Measurements from ENCODE around the gene PHF13. TPM values are rescaled to one million over a fixed set of nuclear protein-coding genes. Genes with fewer than 3 reads are reported as not detected.

Gene PHF13
- polyA plus RNA-seq, 2 of the 4 experiments (the other 2 are of a cell fraction): 4.3 to 10.4 TPM

DNA sequence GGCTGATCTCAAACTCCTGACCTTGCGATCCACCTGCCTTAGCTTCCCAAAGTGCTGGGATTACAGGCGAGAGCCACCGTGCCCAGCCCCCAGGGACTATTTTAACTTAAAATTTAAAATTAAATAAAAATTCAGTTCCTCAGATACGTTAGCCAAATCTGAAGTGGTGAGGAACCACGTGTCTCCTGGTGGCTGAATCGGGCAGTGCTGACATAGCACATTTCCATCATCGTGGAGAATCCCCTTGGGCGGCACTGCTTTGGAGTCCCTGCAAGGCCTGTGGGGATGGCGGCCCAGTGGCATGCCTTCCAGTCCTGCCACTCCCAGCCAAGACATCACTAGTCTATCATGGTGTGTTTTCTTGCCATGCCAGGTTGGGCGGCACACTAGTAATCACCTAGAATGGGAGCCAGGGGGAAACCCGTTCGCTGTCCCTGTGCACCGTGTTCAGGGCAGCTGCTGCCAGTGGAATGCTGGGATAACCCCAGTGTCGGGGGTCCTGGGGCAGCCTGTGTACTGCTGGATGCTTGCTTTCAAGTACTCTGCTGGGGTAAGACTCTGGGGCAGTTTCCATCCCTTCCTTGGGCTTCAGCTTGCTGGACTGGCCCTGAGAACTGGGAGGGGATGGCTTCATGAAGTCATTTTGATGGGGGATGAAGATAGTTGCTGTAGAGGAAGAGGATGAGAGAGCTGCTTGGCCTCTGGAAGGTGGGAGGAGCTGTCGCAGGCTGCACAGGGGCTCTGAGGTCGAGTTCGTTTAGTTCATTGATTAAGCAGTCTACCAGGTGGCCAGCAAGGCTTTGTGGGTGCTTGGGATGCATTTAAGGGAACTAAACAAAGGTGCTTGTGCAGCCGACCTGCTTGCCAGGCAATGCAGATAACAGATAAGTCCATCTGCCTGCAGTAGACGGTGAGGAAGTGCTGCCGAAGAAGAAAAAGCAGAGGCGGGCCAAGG is 29.1 kb upstream of the PHF13 start:
- no peak overlapping the region for H3K4me3 ChIP-seq
- H3K27ac ChIP-seq: no peak overlapping the region
- no peaks in the 10 kb centered on the region for H3K9me3 ChIP-seq
- 81% methylated on average over 15 of the region's 21 CpGs for WGBS (ENCODE audit: missing lambda C conversion rate)
- FAIRE-seq (no peak), DNase-seq (ENCODE audit: low read depth in 1 of 2, low spot score in 1 of 2) (peak in 1 of 2 experiments; percentile 15), ATAC-seq (no peak)
- no peak for TF ChIP-seq PHF8 (IDR thresholded peaks at IDR 0.05; ENCODE audit: borderline replicate concordance, low read depth)
- peak; percentile 92 for TF ChIP-seq MAFK (IDR thresholded peaks at IDR 0.05; ENCODE audit: partially characterized antibody)
- CTCF ChIA-PET: interaction anchor here (1.8 to 2.0 kb wide), 2 partner anchors 12 to 29 kb away, joined by 4 to 6 read pairs; partner anchors contain the start of gene TAS1R1
- POLR2A ChIA-PET: interaction anchor here (0.7 kb wide), 1 partner anchor 17 kb away, joined by 4 read pairs; no protein-coding TSS in a partner anchor
- H3K4me1 ChIP-seq: peaks cover 21% of the 10 kb centered on the region
- H3K4me2 ChIP-seq: no peak overlapping the region

DNA sequence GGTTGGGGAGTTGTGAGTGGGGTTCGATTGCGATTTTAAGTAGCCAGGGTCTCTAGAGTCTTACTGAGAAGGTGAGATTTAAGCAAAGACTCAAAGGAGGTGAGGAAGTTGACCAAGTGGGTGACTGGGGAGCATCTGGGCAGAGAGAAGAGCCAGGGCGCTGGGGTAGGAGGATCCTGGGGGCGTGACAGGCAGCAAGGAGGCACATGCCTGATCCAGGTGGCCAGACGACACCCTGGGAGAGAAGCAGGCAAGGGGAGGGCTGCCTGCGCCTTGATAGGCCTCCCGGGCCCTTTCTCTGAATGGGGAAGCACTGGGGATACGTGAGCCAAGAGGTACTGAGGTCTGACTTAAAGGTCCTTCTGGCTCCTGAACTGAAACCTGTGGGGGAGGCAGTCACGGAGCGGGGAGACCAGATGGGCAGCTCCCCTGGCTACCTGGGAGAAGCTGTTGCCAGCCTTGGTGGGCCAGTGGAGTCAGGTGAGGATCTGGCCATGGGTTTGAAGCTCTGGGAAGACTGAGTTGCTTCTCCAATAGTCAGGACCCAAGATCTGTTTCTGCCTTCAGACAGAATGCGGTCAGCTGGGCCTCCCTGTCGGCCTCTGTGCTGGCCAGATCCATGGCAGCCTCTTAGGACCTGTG is 28.3 kb upstream of the PHF13 start:
- Histone ChIP-seq H3K4me1 (peaks cover 20% of the 10 kb centered on the region), H3K27ac (no peak overlapping the region), H3K9me3 (no peaks in the 10 kb centered on the region), H3K4me2 (no peak overlapping the region), H3K4me3 (no peak overlapping the region)
- ATAC-seq: no peak
- POLR2A ChIA-PET: no interaction called here
- WGBS (ENCODE audit: missing lambda C conversion rate): 86% methylated on average over 10 of the region's 12 CpGs
- CTCF ChIA-PET: interaction anchor here (1.8 to 2.0 kb wide), 2 partner anchors 11 to 30 kb away, joined by 4 to 6 read pairs; partner anchors contain the start of gene TAS1R1
- TF ChIP-seq MYC (IDR thresholded peaks at IDR 0.05; ENCODE audit: borderline replicate concordance, low read length) (no peak), HEYL (CRISPR knock-in tag; IDR thresholded peaks at IDR 0.05) (no peak), PHF8 (IDR thresholded peaks at IDR 0.05; ENCODE audit: borderline replicate concordance, low read depth) (no peak), PBX3 (IDR thresholded peaks at IDR 0.05) (no peak), BHLHE40 (IDR thresholded peaks at IDR 0.05; ENCODE audit: low read depth, low read length) (no peak), HOXA7 (CRISPR knock-in tag; IDR thresholded peaks at IDR 0.05) (no peak), CBX2 (IDR thresholded peaks at IDR 0.05; ENCODE audit: borderline replicate concordance, low read depth) (no peak), GATA3 (IDR thresholded peaks at IDR 0.05; ENCODE audit: borderline replicate concordance) (no peak), RCOR1 (IDR thresholded peaks at IDR 0.05; ENCODE audit: low read depth, low read length) (no peak), ZNF302 (CRISPR knock-in tag; IDR thresholded peaks at IDR 0.05) (no peak), MAFK (IDR thresholded peaks at IDR 0.05; ENCODE audit: partially characterized antibody) (no peak), RNF2 (IDR thresholded peaks at IDR 0.05; ENCODE audit: borderline replicate concordance, low read depth) (no peak), EHF (CRISPR knock-in tag; IDR thresholded peaks at IDR 0.05) (no peak), NPAS2 (CRISPR knock-in tag; IDR thresholded peaks at IDR 0.05; ENCODE audit: borderline replicate concordance) (no peak), POLR2AphosphoS2 (conservative IDR thresholded peaks at IDR 0.05; ENCODE audit: low read length) (no peak), HOXB5 (CRISPR knock-in tag; IDR thresholded peaks at IDR 0.05) (no peak), JUN (IDR thresholded peaks at IDR 0.05) (no peak), REST (IDR thresholded peaks at IDR 0.05) (no peak)
- TF ChIP-seq, protein P1, sequence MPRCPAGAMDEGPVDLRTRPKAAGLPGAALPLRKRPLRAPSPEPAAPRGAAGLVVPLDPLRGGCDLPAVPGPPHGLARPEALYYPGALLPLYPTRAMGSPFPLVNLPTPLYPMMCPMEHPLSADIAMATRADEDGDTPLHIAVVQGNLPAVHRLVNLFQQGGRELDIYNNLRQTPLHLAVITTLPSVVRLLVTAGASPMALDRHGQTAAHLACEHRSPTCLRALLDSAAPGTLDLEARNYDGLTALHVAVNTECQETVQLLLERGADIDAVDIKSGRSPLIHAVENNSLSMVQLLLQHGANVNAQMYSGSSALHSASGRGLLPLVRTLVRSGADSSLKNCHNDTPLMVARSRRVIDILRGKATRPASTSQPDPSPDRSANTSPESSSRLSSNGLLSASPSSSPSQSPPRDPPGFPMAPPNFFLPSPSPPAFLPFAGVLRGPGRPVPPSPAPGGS (IDR thresholded peaks at IDR 0.05): no peak
- DNase-seq (ENCODE audit: low read depth in 1 of 2, low spot score in 1 of 2): no peak
- no peak for FAIRE-seq

Measured in A549 (cell line).